Adrenal gland (tissue), 12 donors: ENCODE measurements around the gene PTH2R. TPM values are rescaled to one million over a fixed set of nuclear protein-coding genes. Genes with fewer than 3 reads are reported as not detected.
"Not testable (repeated sequence)": the region's sequence is repeated elsewhere in the genome, so short reads cannot be mapped to it uniquely, and the experiment has no call there.

ENCODE experiments used
- DNase-seq, 7 donors: peaks; one replicate each; pipeline ENCODE4 v3.0.0-alpha.2; 2019 to 2020
- H3K27ac ChIP-seq, 5 donors: fragments of 200-600 bp; sonication (generic) in 4 of 5; 1 replicate in 3 of 5; 2 replicates in 2 of 5; pipeline versions ENCODE4 v1.5.1 to v1.8.0; 2016 to 2020; ENCODE audit warnings: mild to moderate bottlenecking in 1 of 5
- H3K27me3 ChIP-seq: fragments of 200-600 bp; 2 replicates; pipeline ENCODE4 v1.8.0; 2021
- H3K36me3 ChIP-seq, 2 donors: fragments of 200-600 bp; replicated peaks in 1 of 2; 1 replicate in 1 of 2; 2 replicates in 1 of 2; pipeline versions ENCODE4 v1.5.1 to v1.8.0; 2018 to 2022
- H3K4me1 ChIP-seq, 2 donors: fragments of 200-600 bp; replicated peaks in 1 of 2; 1 replicate in 1 of 2; 2 replicates in 1 of 2; pipeline versions ENCODE4 v1.5.1 to v1.8.0; 2018 to 2021
- H3K4me3 ChIP-seq, 4 donors: fragments of 200-600 bp; sonication (generic) in 3 of 4; one replicate each; pipeline ENCODE4 v1.5.1; 2016 to 2018
- H3K9me3 ChIP-seq, 3 donors: fragments of 200-600 bp; sonication (generic) in 1 of 3; replicated peaks in 1 of 3; 1 replicate in 2 of 3; 2 replicates in 1 of 3; pipeline versions ENCODE4 v1.5.1 to v1.8.0; 2016 to 2021
- CTCF ChIP-seq, 6 experiments: fragments of 450-650 bp in 4 of 6; fragments of 200-600 bp in 2 of 6; sonication (generic) in 1 of 6; IDR thresholded peaks; 1 replicate in 5 of 6; 2 replicates in 1 of 6; pipeline versions ENCODE4 v1.5.1 to v1.8.0; 2016 to 2021; ENCODE audit warnings: antibody characterized with exemption in 6 of 6, mild to moderate bottlenecking in 2 of 6, moderate library complexity in 1 of 6
- POLR2A ChIP-seq, 2 donors: fragments of 450-650 bp; IDR thresholded peaks; one replicate each; pipeline ENCODE4 v1.6.1; 2017; ENCODE audit warnings: antibody characterized with exemption in 2 of 2, mild to moderate bottlenecking in 2 of 2, moderate library complexity in 1 of 2
- WGBS, 4 donors: extraction: QIAGEN DNeasy Blood & Tissue Kit in 2 of 4; methylation state at CpG; one replicate each; pipeline versions ENCODE4 v1.1.5 to v1.1.7; 2013 to 2017; 5-methylcytosine and 5-hydroxymethylcytosine counted together
- intact Hi-C, 2 donors: fragments of 100-400 bp; cut with DNase I; formaldehyde crosslinking; loops; one replicate each; pipeline versions ENCODE4 v1.14.1 to v1.15.0; 2022 to 2023
- polyA plus RNA-seq, 3 donors: library from polyadenylated mRNA; stranded (reverse); fragments of 200-250 nt in 2 of 3; fragments of 350-450 nt in 1 of 3; fragmentation: Illumina TruSeq in 1 of 3; extraction: RNeasy Lipid Tissue Mini Kit (QIAGEN cat#74804) in 1 of 3; gene quantifications; one replicate each; pipeline ENCODE4 v1.2.3, GENCODE V29; 2013 to 2014
- total RNA-seq, 9 donors: library from RNA; depleted of rRNA in 4 of 9; stranded (reverse); fragments of >200 nt in 4 of 9; fragments of 120-200 nt in 1 of 9; fragmentation: NEBNext Ultra II Directional in 1 of 9; extraction: Animal tissue kit (Norgen Biotek cat#: 25700) in 1 of 9; gene quantifications; one replicate each; pipeline versions ENCODE4 v1.1.0 to v1.2.4, GENCODE V29; 2013 to 2023
- donor health status: healthy with polysubstance abuse.
- donor health status: Bipolar disorder and iron deficiency.
- donor health status: DM: yes; HTN: yes; CAD: no.
- donor health status: DM: no; HTN: no; CAD: no.
- donor health status: DM: no; HTN: no; CAD: no.
- donor health status: DM: yes; HTN: yes; CAD: no.

PTH2R gene
- total and polyA plus RNA-seq, 12 donors, result 0.11 to 0.84 (median 0.28) TPM; not detected in 2

- no peak for DNase-seq
- TF ChIP-seq CTCF (IDR thresholded peaks at IDR 0.05) (no peak), POLR2A (IDR thresholded peaks at IDR 0.05) (no peak)
- H3K27me3 ChIP-seq, result no peaks in the 10 kb centered on the region
Observed at GRCh38 chr2:208493186-208493585, 86.6 kb downstream of the PTH2R start.

DNA sequence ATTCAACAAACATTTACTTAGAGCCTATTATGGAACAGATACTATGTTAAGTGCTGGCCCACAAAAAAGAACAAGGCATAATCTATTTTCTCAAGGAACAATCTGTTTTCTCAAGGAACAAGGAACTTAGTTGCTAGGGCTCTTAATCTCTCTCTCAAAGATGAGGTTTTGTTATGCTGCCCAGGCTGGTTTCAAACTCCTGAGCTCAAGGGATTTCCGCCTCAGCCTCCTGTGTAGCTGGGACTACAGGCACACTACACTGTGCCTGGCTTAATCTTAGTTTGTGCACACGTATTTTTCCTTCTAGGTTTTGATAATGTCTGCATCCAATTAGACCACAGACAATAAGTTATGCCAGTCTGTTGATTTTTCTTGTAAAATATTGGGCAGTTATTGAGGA lies 89.5 kb downstream of the PTH2R start:
- TF ChIP-seq CTCF (IDR thresholded peaks at IDR 0.05) (no peak), POLR2A (IDR thresholded peaks at IDR 0.05) (no peak)
- no peaks in the 10 kb centered on the region for H3K27me3 ChIP-seq
- WGBS, 4 donors, result 63 to 75% (median 72%) methylated on average over 2 of the region's 2 CpGs

More at GRCh38 chr2:208493186-208493585, 86.6 kb downstream of the PTH2R start:
- Histone ChIP-seq H3K27ac (no peak overlapping the region), H3K9me3 (no peaks in the 10 kb centered on the region), H3K4me1 (no peaks in the 10 kb centered on the region), H3K36me3 (no peaks in the 10 kb centered on the region), H3K4me3 (no peak overlapping the region)
- WGBS, 4 donors, result 84 to 91% (median 89%) methylated on average over 8 to 12 of the region's 12 CpGs
- intact Hi-C loops, result no loop called here

GRCh38 chr2:208501206-208501605 lies 94.6 kb downstream of the PTH2R start:
- Histone ChIP-seq H3K36me3 (no peaks in the 10 kb centered on the region), H3K4me3 (no peak overlapping the region), H3K9me3 (no peaks in the 10 kb centered on the region), H3K4me1 (no peaks in the 10 kb centered on the region), H3K27ac (no peak overlapping the region), H3K27me3 (no peaks in the 10 kb centered on the region)
- intact Hi-C loops, result no loop called here
- TF ChIP-seq CTCF (IDR thresholded peaks at IDR 0.05) (no peak), POLR2A (IDR thresholded peaks at IDR 0.05) (no peak)
- peak in 2 of 7 donors; percentile 2 to 17 for DNase-seq
- 28 to 55% (median 30%) methylated on average over 6 to 7 of the region's 7 CpGs for WGBS, 4 donors

More for the DNA sequence above, 89.5 kb downstream of the PTH2R start:
- no peaks in the 10 kb centered on the region for H3K4me1 ChIP-seq
- H3K36me3 ChIP-seq, result no peaks in the 10 kb centered on the region
- no peak overlapping the region for H3K4me3 ChIP-seq
- intact Hi-C loops, result no loop called here
- H3K9me3 ChIP-seq, result no peaks in the 10 kb centered on the region
- no peak overlapping the region for H3K27ac ChIP-seq
- no peak for DNase-seq

DNA sequence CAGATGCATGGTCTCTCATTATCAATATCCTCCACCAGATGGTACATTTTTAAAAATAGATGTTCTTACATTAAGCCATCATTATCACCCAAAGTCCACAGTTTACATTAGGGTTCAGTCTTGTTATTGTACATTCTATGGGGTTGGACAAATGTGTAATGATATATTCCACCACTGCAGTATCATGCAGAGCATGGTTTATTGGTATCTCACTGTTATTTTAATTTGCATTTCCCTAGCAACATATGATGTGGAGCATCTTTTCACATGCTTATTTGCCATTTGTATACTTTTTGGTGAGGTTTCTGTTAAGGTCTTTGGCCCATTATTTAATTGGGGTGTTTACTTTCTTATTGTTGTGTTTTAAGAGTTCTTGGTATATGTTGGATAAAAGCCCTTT lies 95.7 kb downstream of the PTH2R start:
- H3K4me3 ChIP-seq, result no peak overlapping the region
- TF ChIP-seq CTCF (IDR thresholded peaks at IDR 0.05) (no peak), POLR2A (IDR thresholded peaks at IDR 0.05) (no peak)
- H3K27ac ChIP-seq, result no peak overlapping the region
- H3K4me1 ChIP-seq, result no peaks in the 10 kb centered on the region
- no peak for DNase-seq
- H3K36me3 ChIP-seq, result no peaks in the 10 kb centered on the region
- intact Hi-C loops, result no loop called here
- H3K27me3 ChIP-seq, result no peaks in the 10 kb centered on the region
- H3K9me3 ChIP-seq, result no peaks in the 10 kb centered on the region

- H3K36me3 ChIP-seq, intact Hi-C loops, H3K27me3 ChIP-seq, DNase-seq, H3K9me3 ChIP-seq, H3K4me1 ChIP-seq, H3K4me3 ChIP-seq, H3K27ac ChIP-seq: not testable (repeated sequence)
- 86 to 94% (median 90%) methylated on average over 3 of the region's 3 CpGs for WGBS, 4 donors
Observed at GRCh38 chr2:208505365-208505764, 98.8 kb downstream of the PTH2R start.
